H1 (cell line): ENCODE data around the gene POU2F1. TPM values are rescaled to one million over a fixed set of nuclear protein-coding genes. Genes with fewer than 3 reads are reported as not detected.

ENCODE experiments used
- CBX8 ChIP-seq: fragments of 300-800, 300-1000 bp; sonication (generic); IDR thresholded peaks from 2 replicates; pipeline ENCODE4 v1.7.1; 2016; ENCODE audit warnings: low read depth, low read length, borderline replicate concordance
- NRF1 ChIP-seq: IDR thresholded peaks from 2 replicates; pipeline ENCODE4 v1.6.1; 2011; ENCODE audit warnings: mild to moderate bottlenecking, low read depth, low read length, improper control_type of control experiment
- polyA plus RNA-seq, 7 experiments: library from polyadenylated mRNA; depleted of rRNA in 3 of 7; stranded (reverse) in 5 of 7; unstranded in 2 of 7; fragments of >200 nt in 5 of 7; fragments of 200-250 nt in 2 of 7; gene quantifications; 1 replicate in 5 of 7; 2 replicates in 1 of 7; 4 replicates in 1 of 7; pipeline versions ENCODE4 v1.2.1 to v1.2.3, GENCODE V29; 2011 to 2013; ENCODE audit warnings: missing spikeins in 2 of 7, mixed read lengths in 2 of 7
- total RNA-seq: library from RNA; stranded (reverse); fragmentation: NEBNext Ultra II Directional; extraction: Animal tissue kit (Norgen Biotek cat#: 25700); gene quantifications from 2 replicates; pipeline ENCODE4 v1.2.1, GENCODE V29; 2021
- TF ChIP-seq, protein P1 (sequence below): IDR thresholded peaks from 2 replicates; pipeline ENCODE4 v1.6.1; 2012; ENCODE audit warnings: inconsistent platforms

The POU2F1 gene
- total and polyA plus RNA-seq, 2 of the 8 experiments (the other 6 are each of a cell fraction or from before 2014, with no cell fraction given): 37.0 to 57.2 TPM

DNA sequence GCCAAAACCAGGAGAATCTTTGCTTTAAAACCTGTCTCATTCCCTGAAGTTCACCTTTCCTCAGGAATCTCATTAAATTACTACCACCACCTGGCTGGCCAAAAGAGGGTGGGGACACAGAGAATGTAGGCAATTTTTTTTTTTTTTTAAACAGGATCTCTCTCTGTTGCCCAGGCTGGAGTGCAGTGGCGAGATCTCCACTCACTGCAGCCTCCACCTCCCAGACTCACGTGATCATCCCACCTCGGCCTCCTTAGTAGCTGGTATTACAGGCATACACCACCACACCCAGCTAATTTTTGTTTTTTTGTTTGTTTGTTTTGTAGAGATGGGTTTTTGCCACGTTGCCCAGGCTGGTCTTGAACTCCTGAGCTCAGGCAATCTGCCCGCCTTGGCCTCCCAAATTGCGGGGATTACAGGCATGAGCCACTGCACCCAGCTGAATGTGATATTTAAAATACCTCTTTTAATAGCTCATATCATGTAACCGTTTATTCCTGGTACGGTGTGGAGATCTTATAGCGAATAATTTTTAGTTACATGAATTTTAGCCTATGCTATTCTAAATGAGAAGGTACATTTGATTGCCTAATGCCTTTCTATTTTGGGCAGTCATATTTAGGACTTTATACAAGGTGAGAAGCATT lies 84.5 kb downstream of the POU2F1 start (continued):
- TF ChIP-seq, protein P1, sequence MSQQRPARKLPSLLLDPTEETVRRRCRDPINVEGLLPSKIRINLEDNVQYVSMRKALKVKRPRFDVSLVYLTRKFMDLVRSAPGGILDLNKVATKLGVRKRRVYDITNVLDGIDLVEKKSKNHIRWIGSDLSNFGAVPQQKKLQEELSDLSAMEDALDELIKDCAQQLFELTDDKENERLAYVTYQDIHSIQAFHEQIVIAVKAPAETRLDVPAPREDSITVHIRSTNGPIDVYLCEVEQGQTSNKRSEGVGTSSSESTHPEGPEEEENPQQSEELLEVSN: no peak
- TF ChIP-seq CBX8 (no peak), NRF1 (no peak)
